Astrocyte (in vitro differentiated cells and primary cell): ENCODE data around the gene KLHL25.

Source experiments
- CTCF ChIP-seq: IDR thresholded peaks from 2 replicates; pipeline ENCODE4 v1.5.1; 2011; ENCODE audit warnings: low read depth, mild to moderate bottlenecking, inconsistent platforms, low read length, moderate library complexity; ENCODE audit not compliant: insufficient read depth
- EZH2 ChIP-seq: IDR thresholded peaks from 2 replicates; pipeline ENCODE4 v1.6.1; 2012; ENCODE audit warnings: mild to moderate bottlenecking, low read length, inconsistent platforms; ENCODE audit not compliant: insufficient read depth

- TF ChIP-seq CTCF: no peak
- no peak for TF ChIP-seq EZH2
Observed at GRCh38 chr15:85771781-85772445, 22.8 kb downstream of the KLHL25 start.
